ENCODE data around the gene PARD3. TPM values are rescaled to one million over a fixed set of nuclear protein-coding genes. Genes with fewer than 3 reads are reported as not detected.

Gene PARD3
- total and polyA plus RNA-seq, 2 experiments from 2014 or later = 47.2 to 59.7 TPM

- Histone ChIP-seq H3K27ac (peak overlapping the region; percentile 57), H3K4me2 (peak overlapping the region; percentile 53), H3K4me1 (ENCODE audit: insufficient read depth) (peaks cover 14% of the 10 kb centered on the region), H4K20me1 (ENCODE audit: insufficient read depth, poor library complexity, severe bottlenecking) (peaks cover 51% of the 10 kb centered on the region), H3K79me2 (peaks cover 96% of the 10 kb centered on the region), H3K36me3 (replicated peaks; ENCODE audit: insufficient read depth, low read depth) (no peaks in the 10 kb centered on the region), H3K27me3 (no peaks in the 10 kb centered on the region), H3K9me2 (replicated peaks; ENCODE audit: insufficient read depth) (no peaks in the 10 kb centered on the region), H3K9me3 (ENCODE audit: low read depth) (no peaks in the 10 kb centered on the region), H2AFZ (no peak overlapping the region), H3K4me3 (no peak overlapping the region)
- 33% methylated on average over 4 of the region's 4 CpGs for WGBS (ENCODE audit: low lambda C conversion rate, missing lambda C conversion rate)
- peak; percentile 60 for DNase-seq (ENCODE audit: low spot score)
- TF ChIP-seq, protein P1, sequence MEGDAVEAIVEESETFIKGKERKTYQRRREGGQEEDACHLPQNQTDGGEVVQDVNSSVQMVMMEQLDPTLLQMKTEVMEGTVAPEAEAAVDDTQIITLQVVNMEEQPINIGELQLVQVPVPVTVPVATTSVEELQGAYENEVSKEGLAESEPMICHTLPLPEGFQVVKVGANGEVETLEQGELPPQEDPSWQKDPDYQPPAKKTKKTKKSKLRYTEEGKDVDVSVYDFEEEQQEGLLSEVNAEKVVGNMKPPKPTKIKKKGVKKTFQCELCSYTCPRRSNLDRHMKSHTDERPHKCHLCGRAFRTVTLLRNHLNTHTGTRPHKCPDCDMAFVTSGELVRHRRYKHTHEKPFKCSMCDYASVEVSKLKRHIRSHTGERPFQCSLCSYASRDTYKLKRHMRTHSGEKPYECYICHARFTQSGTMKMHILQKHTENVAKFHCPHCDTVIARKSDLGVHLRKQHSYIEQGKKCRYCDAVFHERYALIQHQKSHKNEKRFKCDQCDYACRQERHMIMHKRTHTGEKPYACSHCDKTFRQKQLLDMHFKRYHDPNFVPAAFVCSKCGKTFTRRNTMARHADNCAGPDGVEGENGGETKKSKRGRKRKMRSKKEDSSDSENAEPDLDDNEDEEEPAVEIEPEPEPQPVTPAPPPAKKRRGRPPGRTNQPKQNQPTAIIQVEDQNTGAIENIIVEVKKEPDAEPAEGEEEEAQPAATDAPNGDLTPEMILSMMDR (IDR thresholded peaks at IDR 0.05; ENCODE audit: poor library complexity) = no peak
- TF ChIP-seq EZH2 (IDR thresholded peaks at IDR 0.05; ENCODE audit: borderline replicate concordance) (no peak), EZH2phosphoT487 (IDR thresholded peaks at IDR 0.05; ENCODE audit: low read depth, severe bottlenecking, unreplicated experiment) (no peak)
Observed at GRCh38 chr10:34789966-34790506, 25.1 kb downstream of the PARD3 start.

DNA sequence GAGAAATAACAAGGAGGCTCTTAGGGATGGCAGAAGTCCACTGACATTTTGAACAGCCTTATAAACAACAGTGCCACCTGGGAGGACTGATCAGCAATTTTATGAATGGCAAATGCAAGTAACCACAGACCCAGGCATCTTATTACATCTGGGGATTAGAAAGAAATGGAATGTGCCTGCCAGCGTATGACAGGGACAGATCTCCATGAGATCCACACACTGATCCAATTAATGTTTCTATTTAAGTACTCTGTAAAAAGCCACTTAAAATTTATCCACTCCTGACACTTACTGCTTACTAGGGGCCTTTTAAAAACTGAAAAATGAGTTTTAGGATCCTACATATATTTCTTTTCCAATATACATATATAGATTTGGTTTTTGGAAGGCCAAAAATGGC, 28.6 kb downstream of the PARD3 start:
- DNase-seq (ENCODE audit: low spot score) = no peak
- Histone ChIP-seq H3K4me2 (no peak overlapping the region), H4K20me1 (ENCODE audit: insufficient read depth, poor library complexity, severe bottlenecking) (peaks cover 37% of the 10 kb centered on the region), H3K27me3 (no peaks in the 10 kb centered on the region), H3K36me3 (replicated peaks; ENCODE audit: insufficient read depth, low read depth) (no peaks in the 10 kb centered on the region), H3K4me3 (no peak overlapping the region), H3K27ac (no peak overlapping the region), H3K79me2 (peaks cover 95% of the 10 kb centered on the region), H3K4me1 (ENCODE audit: insufficient read depth) (peaks cover 22% of the 10 kb centered on the region), H3K9me2 (replicated peaks; ENCODE audit: insufficient read depth) (no peaks in the 10 kb centered on the region), H2AFZ (no peak overlapping the region), H3K9me3 (ENCODE audit: low read depth) (no peaks in the 10 kb centered on the region)
- 57% methylated on average over 1 of the region's 1 CpG for WGBS (ENCODE audit: low lambda C conversion rate, missing lambda C conversion rate)
- no peak for TF ChIP-seq EZH2phosphoT487 (IDR thresholded peaks at IDR 0.05; ENCODE audit: low read depth, severe bottlenecking, unreplicated experiment)
- TF ChIP-seq, protein P1 (IDR thresholded peaks at IDR 0.05; ENCODE audit: poor library complexity) = no peak
- TF ChIP-seq EZH2 (IDR thresholded peaks at IDR 0.05; ENCODE audit: borderline replicate concordance) = no peak

GRCh38 chr10:34781711-34782110, 33.4 kb downstream of the PARD3 start:
- Histone ChIP-seq H4K20me1 (ENCODE audit: insufficient read depth, poor library complexity, severe bottlenecking) (peaks cover 48% of the 10 kb centered on the region), H3K27me3 (no peaks in the 10 kb centered on the region), H3K9me2 (replicated peaks; ENCODE audit: insufficient read depth) (no peaks in the 10 kb centered on the region), H3K4me2 (peak overlapping the region; percentile 64), H3K36me3 (replicated peaks; ENCODE audit: insufficient read depth, low read depth) (no peaks in the 10 kb centered on the region), H3K27ac (peak overlapping the region; percentile 58), H2AFZ (no peak overlapping the region), H3K9me3 (ENCODE audit: low read depth) (no peaks in the 10 kb centered on the region), H3K79me2 (peaks cover 98% of the 10 kb centered on the region), H3K4me1 (ENCODE audit: insufficient read depth) (peaks cover 23% of the 10 kb centered on the region), H3K4me3 (no peak overlapping the region)
- WGBS (ENCODE audit: low lambda C conversion rate, missing lambda C conversion rate) = 48% methylated on average over 3 of the region's 3 CpGs
- no peak for TF ChIP-seq EZH2phosphoT487 (IDR thresholded peaks at IDR 0.05; ENCODE audit: low read depth, severe bottlenecking, unreplicated experiment)
- TF ChIP-seq, protein P1 (IDR thresholded peaks at IDR 0.05; ENCODE audit: poor library complexity) = no peak
- TF ChIP-seq EZH2 (IDR thresholded peaks at IDR 0.05; ENCODE audit: borderline replicate concordance) = no peak
- no peak for DNase-seq (ENCODE audit: low spot score)
